ENCODE data around the gene AMELY. TPM values are rescaled to one million over a fixed set of nuclear protein-coding genes. Genes with fewer than 3 reads are reported as not detected.

The AMELY gene
- polyA plus RNA-seq, 3 donors = not detected

Other genes starting within 250 kb of the AMELY start
- gene TBL1Y, start 1.1 kb downstream of the AMELY start, polyA plus RNA-seq (ENCODE audit: insufficient read length in 3 of 3) = 1 to 10 TPM in 2 of 3 donors, not detected in 1; 3.6 to 5.8 TPM